ENCODE data around the gene SLC18B1. TPM values are rescaled to one million over a fixed set of nuclear protein-coding genes. Genes with fewer than 3 reads are reported as not detected.

Gene SLC18B1
- total RNA-seq, 2 experiments from 2014 or later = 5.8 to 6.0 TPM

GRCh38 chr6:132719736-132720448, 78.5 kb downstream of the SLC18B1 start:
- no peak overlapping the region for H3K4me3 ChIP-seq (ENCODE audit: low read depth, low read length, poor library complexity, severe bottlenecking)
- POLR2A ChIA-PET = interaction anchor here (0.9 to 1.7 kb wide), 2 partner anchors 10 to 49 kb away, joined by 3 to 4 read pairs; no protein-coding TSS in a partner anchor
- BruUV-seq (replicated peaks) = no TSS peak

More at GRCh38 chr6:132719736-132720448, 78.5 kb downstream of the SLC18B1 start:
- H3K4me1 ChIP-seq (ENCODE audit: insufficient read depth, low read length, poor library complexity, severe bottlenecking) = no peaks in the 10 kb centered on the region
- intact Hi-C loops (cut with micrococcal nuclease; ENCODE audit: unreplicated experiment) = no loop called here
- no peaks in the 10 kb centered on the region for H3K9me3 ChIP-seq (ENCODE audit: low read length)
- H3K4me2 ChIP-seq (ENCODE audit: low read length) = no peak overlapping the region
- no peak for DNase-seq (ENCODE audit: low spot score)
- no peaks in the 10 kb centered on the region for H3K36me3 ChIP-seq (ENCODE audit: insufficient read depth, low read length)
- CTCF ChIA-PET (ENCODE audit: unreplicated experiment) = interaction anchor here (0.6 kb wide), 1 partner anchor 388 kb away, joined by 3 read pairs; no protein-coding TSS in a partner anchor
- H2AFZ ChIP-seq (ENCODE audit: low read length) = no peak overlapping the region
- no peaks in the 10 kb centered on the region for H4K20me1 ChIP-seq (ENCODE audit: insufficient read depth, low read length)
- H3K27ac ChIP-seq (ENCODE audit: low read depth, low read length, poor library complexity, severe bottlenecking) = no peak overlapping the region
- H3K79me2 ChIP-seq (ENCODE audit: insufficient read depth, low read depth, low read length) = no peaks in the 10 kb centered on the region
- TF ChIP-seq EZH2phosphoT487 (IDR thresholded peaks at IDR 0.05; ENCODE audit: borderline replicate concordance, low read depth, low read length) = no peak
- TF ChIP-seq, protein P1, sequence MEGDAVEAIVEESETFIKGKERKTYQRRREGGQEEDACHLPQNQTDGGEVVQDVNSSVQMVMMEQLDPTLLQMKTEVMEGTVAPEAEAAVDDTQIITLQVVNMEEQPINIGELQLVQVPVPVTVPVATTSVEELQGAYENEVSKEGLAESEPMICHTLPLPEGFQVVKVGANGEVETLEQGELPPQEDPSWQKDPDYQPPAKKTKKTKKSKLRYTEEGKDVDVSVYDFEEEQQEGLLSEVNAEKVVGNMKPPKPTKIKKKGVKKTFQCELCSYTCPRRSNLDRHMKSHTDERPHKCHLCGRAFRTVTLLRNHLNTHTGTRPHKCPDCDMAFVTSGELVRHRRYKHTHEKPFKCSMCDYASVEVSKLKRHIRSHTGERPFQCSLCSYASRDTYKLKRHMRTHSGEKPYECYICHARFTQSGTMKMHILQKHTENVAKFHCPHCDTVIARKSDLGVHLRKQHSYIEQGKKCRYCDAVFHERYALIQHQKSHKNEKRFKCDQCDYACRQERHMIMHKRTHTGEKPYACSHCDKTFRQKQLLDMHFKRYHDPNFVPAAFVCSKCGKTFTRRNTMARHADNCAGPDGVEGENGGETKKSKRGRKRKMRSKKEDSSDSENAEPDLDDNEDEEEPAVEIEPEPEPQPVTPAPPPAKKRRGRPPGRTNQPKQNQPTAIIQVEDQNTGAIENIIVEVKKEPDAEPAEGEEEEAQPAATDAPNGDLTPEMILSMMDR (conservative IDR thresholded peaks at IDR 0.05; ENCODE audit: low read length) = no peak
- H3K9me2 ChIP-seq (ENCODE audit: insufficient read depth, low read length) = no peaks in the 10 kb centered on the region

Small RNAs within 50 kb of the gene (small RNA-seq; reads per million reads assigned to genes)
- 23.3 reads per million, percentile 97 among the genes with 10 or more reads in this experiment for gene SNORA33
- 637 reads per million, percentile 99 among the genes with 10 or more reads in this experiment for gene SNORD100
- 4,792 reads per million, percentile 100 among the genes with 10 or more reads in this experiment for gene SNORD101

Other genes starting within 250 kb of the SLC18B1 start
- gene TAAR8, start 246.0 kb downstream of the SLC18B1 start, total RNA-seq (2014; rRNA removed; shearing (Covaris generic)) = not detected in 2 replicates
- gene TAAR8, start 246.0 kb downstream of the SLC18B1 start, total RNA-seq (2022) = not detected in 2 replicates
- gene TAAR6, start 228.3 kb downstream of the SLC18B1 start, total RNA-seq (2014; rRNA removed; shearing (Covaris generic)) = not detected in 2 replicates
- not detected in 2 replicates for gene TAAR6, start 228.3 kb downstream of the SLC18B1 start, total RNA-seq (2022)
- not detected in 2 replicates for gene TAAR5, start 208.9 kb downstream of the SLC18B1 start, total RNA-seq (2014; rRNA removed; shearing (Covaris generic))
- not detected in 2 replicates for gene TAAR5, start 208.9 kb downstream of the SLC18B1 start, total RNA-seq (2022)
- not detected in 2 replicates for gene TAAR2, start 174.4 kb downstream of the SLC18B1 start, total RNA-seq (2014; rRNA removed; shearing (Covaris generic))
- gene TAAR2, start 174.4 kb downstream of the SLC18B1 start, total RNA-seq (2022) = not detected in 2 replicates
- gene TAAR1, start 139.5 kb downstream of the SLC18B1 start, total RNA-seq (2014; rRNA removed; shearing (Covaris generic)) = not detected in 2 replicates
- gene TAAR1, start 139.5 kb downstream of the SLC18B1 start, total RNA-seq (2022) = not detected in 2 replicates
- not detected in 2 replicates for gene VNN1, start 84.6 kb downstream of the SLC18B1 start, total RNA-seq (2014; rRNA removed; shearing (Covaris generic))
- gene VNN1, start 84.6 kb downstream of the SLC18B1 start, total RNA-seq (2022) = not detected in 2 replicates
- gene VNN2, start 40.7 kb downstream of the SLC18B1 start, total RNA-seq (2014; rRNA removed; shearing (Covaris generic)) = 22.7 and 25.5 TPM in 2 replicates
- 28.9 and 31.4 TPM in 2 replicates for gene VNN2, start 40.7 kb downstream of the SLC18B1 start, total RNA-seq (2022)
- gene RPS12, start 15.9 kb upstream of the SLC18B1 start, total RNA-seq (2014; rRNA removed; shearing (Covaris generic)) = 2,324 and 2,945 TPM in 2 replicates
- 1,739 and 1,804 TPM in 2 replicates for gene RPS12, start 15.9 kb upstream of the SLC18B1 start, total RNA-seq (2022)